HFF-Myc (cell line): ENCODE measurements around the gene EGFL7.

ENCODE experiments used
- DNase-seq: peaks from one replicate; pipeline ENCODE4 v3.0.0-alpha.2; 2011; ENCODE audit warnings: low read depth; ENCODE audit errors: extremely low read depth
- H3K4me3 ChIP-seq: replicated peaks from 2 replicates; pipeline ENCODE4 v1.5.1; 2011; ENCODE audit warnings: low read depth, mild to moderate bottlenecking, control low read depth, low read length
- TF ChIP-seq, protein P1 (sequence below): IDR thresholded peaks from 2 replicates; pipeline ENCODE4 v1.5.1; 2012; ENCODE audit warnings: mild to moderate bottlenecking, low read depth, low read length, control low read depth; ENCODE audit errors: missing control alignments

The EGFL7 gene

DNA sequence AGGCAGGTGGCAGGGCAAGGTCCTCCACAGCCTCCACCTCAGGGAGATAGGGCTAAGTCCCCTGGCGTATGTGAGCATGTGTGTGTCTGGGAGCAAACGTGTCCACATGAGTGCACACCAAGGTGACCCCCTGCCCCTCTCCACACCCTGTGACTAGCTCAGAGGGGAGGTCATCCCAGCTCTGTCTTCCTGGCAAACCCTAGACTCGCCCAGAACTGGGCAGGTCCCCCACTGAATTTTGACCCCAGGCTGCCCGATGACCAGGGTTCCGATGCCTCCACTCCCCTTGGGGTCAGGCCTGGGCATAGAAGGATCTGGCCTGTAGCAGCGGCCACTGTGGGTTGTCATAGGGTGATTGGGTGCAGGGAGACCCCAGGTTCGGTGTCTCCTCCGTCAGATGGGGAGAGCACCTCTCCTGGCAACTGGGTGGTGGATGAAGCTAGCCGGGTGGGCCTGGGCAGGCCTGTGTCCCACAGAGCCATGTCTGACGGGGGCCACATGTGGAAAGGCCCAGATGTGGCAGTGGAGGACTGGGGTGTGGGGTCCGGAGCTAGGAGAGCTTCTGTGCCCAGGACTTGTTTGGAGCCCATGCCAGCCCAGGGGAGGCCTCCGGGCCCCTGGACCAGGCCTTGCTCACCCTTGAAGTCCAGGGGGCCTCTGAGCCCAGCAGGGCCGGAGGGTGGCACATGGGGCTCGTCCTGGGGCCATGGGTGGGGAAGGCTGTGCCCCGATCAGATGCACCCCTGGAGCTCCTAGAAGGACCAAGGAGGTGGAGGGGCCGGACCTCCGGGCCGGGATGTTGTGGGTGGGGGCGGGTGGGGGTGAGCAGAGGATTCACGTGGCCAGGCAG lies 55.9 kb downstream of the EGFL7 start:
- TF ChIP-seq, protein P1, sequence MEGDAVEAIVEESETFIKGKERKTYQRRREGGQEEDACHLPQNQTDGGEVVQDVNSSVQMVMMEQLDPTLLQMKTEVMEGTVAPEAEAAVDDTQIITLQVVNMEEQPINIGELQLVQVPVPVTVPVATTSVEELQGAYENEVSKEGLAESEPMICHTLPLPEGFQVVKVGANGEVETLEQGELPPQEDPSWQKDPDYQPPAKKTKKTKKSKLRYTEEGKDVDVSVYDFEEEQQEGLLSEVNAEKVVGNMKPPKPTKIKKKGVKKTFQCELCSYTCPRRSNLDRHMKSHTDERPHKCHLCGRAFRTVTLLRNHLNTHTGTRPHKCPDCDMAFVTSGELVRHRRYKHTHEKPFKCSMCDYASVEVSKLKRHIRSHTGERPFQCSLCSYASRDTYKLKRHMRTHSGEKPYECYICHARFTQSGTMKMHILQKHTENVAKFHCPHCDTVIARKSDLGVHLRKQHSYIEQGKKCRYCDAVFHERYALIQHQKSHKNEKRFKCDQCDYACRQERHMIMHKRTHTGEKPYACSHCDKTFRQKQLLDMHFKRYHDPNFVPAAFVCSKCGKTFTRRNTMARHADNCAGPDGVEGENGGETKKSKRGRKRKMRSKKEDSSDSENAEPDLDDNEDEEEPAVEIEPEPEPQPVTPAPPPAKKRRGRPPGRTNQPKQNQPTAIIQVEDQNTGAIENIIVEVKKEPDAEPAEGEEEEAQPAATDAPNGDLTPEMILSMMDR, result no peak
- H3K4me3 ChIP-seq, result no peak overlapping the region
- no peak for DNase-seq

DNA sequence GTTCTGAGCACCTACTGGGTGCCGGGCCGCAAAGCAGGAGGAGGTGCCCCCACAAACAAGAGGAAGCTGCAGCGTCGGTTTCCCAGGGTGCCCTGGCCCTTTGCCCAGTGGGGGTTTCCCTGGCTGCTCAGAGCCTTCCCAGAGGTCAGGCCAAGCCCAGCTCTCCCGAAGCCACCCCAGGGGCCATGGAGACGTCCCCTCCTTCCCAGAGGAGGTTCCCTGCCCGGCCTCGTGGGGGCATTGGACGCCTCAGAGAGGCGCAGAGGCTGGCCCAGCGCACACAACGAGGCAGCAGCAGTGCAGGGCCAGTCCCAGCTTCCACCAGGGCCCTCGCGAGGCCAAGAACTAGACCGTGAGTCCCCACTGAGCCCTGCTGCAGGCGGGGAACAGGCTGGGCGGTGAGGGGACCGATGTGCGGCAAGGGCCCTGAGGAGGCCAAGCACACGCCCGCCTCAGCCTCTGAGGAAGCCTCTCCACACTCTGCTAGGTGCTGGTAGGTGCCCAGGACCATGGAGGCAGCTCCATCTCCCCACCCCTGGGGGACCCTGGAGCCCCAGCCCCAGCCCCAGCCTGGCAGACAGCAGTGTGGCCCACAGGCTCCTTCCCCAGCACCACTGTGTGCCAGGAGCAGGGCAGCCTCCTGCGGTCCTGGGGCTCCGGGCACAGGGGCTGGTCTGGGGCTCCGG lies 56.6 kb downstream of the EGFL7 start:
- TF ChIP-seq, protein P1, result no peak
- DNase-seq, result no peak
- no peak overlapping the region for H3K4me3 ChIP-seq

DNA sequence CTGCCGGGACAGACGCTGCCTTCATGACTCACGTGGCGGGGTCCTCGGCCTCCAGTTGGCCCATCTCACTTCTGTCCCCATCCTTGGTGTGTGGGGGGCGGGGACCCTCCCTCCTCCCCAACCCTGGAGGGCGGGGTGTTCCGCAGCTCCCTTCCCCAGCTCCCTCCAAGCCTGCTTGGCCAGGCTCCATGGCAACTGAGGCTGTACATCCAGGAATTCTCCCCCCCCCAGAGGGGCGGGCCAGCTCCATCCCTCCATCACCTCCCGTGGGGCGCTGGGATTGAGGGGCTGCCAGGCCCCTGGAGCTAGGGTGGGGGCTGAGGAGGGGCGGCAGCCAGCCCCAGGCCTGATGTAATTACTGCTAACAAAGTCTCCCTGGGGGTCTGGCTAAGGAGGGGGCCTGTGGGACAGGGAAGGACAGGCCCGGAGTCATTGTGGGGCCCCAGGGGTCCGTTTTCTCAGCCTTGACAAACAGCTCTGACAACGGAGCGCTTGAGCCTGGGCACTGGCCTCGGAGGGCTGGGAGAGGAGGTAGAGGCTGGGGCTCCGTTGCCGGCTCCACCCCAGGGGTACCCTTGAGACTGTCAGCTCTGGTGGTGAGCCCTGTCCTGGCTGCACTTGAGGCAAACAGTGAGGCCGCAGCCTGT lies 57.7 kb downstream of the EGFL7 start:
- H3K4me3 ChIP-seq, result no peak overlapping the region
- no peak for DNase-seq
- TF ChIP-seq, protein P1, result no peak

DNA sequence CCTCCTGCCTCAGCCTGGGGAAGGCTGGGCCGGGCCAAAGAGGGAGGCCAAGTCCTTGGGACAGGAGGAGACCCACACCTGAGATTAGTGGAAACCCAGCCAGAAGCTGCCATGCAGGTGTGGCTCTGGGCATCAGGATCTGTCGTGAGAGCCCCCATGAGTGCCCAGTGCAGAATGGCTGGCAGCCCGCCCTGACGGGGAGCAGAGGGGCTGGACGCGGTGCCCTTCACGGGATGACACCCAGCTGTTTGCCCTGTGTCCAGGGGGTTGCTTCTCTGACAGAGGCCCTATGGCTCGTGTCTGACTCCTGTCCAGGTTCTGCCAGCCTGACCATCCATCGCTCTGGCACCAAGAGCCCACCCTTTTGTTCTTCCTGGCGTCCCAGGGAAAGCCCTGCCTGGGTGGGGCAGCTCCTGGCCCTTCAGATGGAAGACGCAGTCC lies 58.2 kb downstream of the EGFL7 start:
- TF ChIP-seq, protein P1, result no peak
- no peak for DNase-seq
- no peak overlapping the region for H3K4me3 ChIP-seq

DNA sequence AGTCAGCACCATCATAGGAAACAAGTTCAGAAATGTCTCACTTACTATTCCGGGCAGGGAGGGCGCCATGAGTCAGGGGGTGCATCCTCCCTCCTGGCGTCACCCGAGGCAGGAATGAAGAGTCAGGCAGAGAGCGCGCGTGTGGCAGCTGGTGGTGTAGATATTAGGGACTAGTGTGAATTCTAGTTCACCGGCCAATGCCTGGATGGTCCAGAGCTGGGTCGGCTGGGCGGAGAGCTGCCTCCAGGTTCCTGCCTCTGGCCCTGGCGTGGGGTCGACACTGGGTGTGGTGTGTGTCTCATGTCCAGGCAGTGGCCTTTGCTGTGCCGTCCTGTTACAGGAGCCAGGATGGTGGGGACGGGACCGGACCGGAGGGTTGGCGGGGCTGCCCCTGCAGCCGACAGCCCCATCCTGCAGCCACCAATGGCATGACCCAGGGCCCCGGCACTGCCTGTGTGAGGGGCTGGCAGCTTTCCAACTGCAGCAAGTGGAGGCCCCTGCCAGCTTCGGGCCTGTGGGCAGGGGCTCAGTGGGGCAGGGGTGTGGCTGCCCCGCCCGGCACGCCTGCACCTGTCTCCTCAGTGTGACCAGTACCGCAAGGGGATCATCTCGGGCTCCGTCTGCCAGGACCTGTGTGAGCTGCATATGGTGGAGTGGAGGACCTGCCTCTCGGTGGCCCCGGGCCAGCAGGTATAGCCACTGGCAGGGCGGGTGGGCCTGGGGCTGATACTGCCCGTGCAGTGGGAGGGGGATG lies 58.8 kb downstream of the EGFL7 start:
- no peak overlapping the region for H3K4me3 ChIP-seq
- no peak for DNase-seq
- TF ChIP-seq, protein P1, result no peak
